IMR-90 (cell line): ENCODE results near the gene RPS6KA4.
A peak's percentile ranks its signal among the peaks of the same experiment; 100 is the strongest.

Source experiments
- CEBPB ChIP-seq: IDR thresholded peaks from 2 replicates; pipeline ENCODE4 v1.6.1; 2012; ENCODE audit warnings: low read depth, low read length, improper control_type of control experiment
- CTCF ChIP-seq: conservative IDR thresholded peaks from 2 replicates; pipeline ENCODE4 v1.5.1; 2012; ENCODE audit warnings: mild to moderate bottlenecking, low read depth, low read length, improper control_type of control experiment
- FOS ChIP-seq: fragments of 150-350 bp; IDR thresholded peaks from 2 replicates; pipeline ENCODE4 v1.6.1; 2016; ENCODE audit warnings: low read depth, low read length
- MAZ ChIP-seq: IDR thresholded peaks from 2 replicates; pipeline ENCODE4 v1.6.1; 2012; ENCODE audit warnings: low read depth, mild to moderate bottlenecking, low read length, improper control_type of control experiment, moderate library complexity, borderline replicate concordance
- POLR2A ChIP-seq: IDR thresholded peaks from 2 replicates; pipeline ENCODE4 v1.6.1; 2012; ENCODE audit warnings: mild to moderate bottlenecking, low read depth, low read length
- RAD21 ChIP-seq: IDR thresholded peaks from 2 replicates; pipeline ENCODE4 v1.6.1; 2012; ENCODE audit warnings: low read length, improper control_type of control experiment

GRCh38 chr11:64337538-64338249 is 21.3 kb upstream of the RPS6KA4 start:
- TF ChIP-seq RAD21, result no peak
- no peak for TF ChIP-seq POLR2A
- TF ChIP-seq CTCF, result no peak
- no peak for TF ChIP-seq FOS
- peak; percentile 33; the same call in 1 of the 2 replicates for TF ChIP-seq CEBPB
- TF ChIP-seq MAZ, result no peak
